OCI-LY7 (cell line): ENCODE measurements around the gene RAET1L. TPM values are rescaled to one million over a fixed set of nuclear protein-coding genes. Genes with fewer than 3 reads are reported as not detected.

Experiments
- BruUV-seq: library from RNA; stranded (reverse); fragments of 400-500 nt; replicated peaks from 2 replicates; lab custom pipeline; 2021; lab: Mats Ljungman, UMichigan
- CTCF ChIA-PET: fragments of 300-600 bp; sonication (Branson Sonifier 250); formaldehyde crosslinking; loops from one replicate; lab custom pipeline; 2022; ENCODE audit warnings: antibody characterized with exemption; ENCODE audit not compliant: unreplicated experiment; lab: Charles Lee
- POLR2A ChIA-PET: fragments of 300-600 bp; sonication (Branson Sonifier 250); formaldehyde crosslinking; loops from one replicate; lab custom pipeline; 2022; ENCODE audit warnings: antibody characterized with exemption; lab: Charles Lee
- DNase-seq: peaks from one replicate; pipeline ENCODE4 v3.0.0-alpha.2; 2015; ENCODE audit warnings: low spot score
- H2AFZ ChIP-seq: fragments of 200-600 bp; sonication (generic), shearing (Covaris generic); 2 replicates; pipeline ENCODE4 v1.6.1; 2014; ENCODE audit warnings: mild to moderate bottlenecking, antibody characterized with exemption, low read length, moderate library complexity
- H3K27ac ChIP-seq: fragments of 200-600 bp; sonication (generic); 2 replicates; pipeline ENCODE4 v1.5.1; 2014; ENCODE audit warnings: mixed run types, low read depth, mild to moderate bottlenecking, moderate library complexity, low read length, inconsistent platforms; ENCODE audit not compliant: poor library complexity, severe bottlenecking
- H3K36me3 ChIP-seq: fragments of 200-600 bp; sonication (generic); 2 replicates; pipeline ENCODE4 v1.6.1; 2014; ENCODE audit warnings: mild to moderate bottlenecking, antibody characterized with exemption, low read length, moderate library complexity, mixed read lengths; ENCODE audit not compliant: insufficient read depth
- H3K4me1 ChIP-seq: fragments of 200-600 bp; sonication (generic); 2 replicates; pipeline ENCODE4 v1.5.1; 2014; ENCODE audit warnings: mild to moderate bottlenecking, low read length; ENCODE audit not compliant: insufficient read depth, poor library complexity, severe bottlenecking
- H3K4me2 ChIP-seq: fragments of 200-600 bp; sonication (generic); 2 replicates; pipeline ENCODE4 v1.6.1; 2014; ENCODE audit warnings: mild to moderate bottlenecking, low read length
- H3K4me3 ChIP-seq: fragments of 200-600 bp; sonication (generic); 2 replicates; pipeline ENCODE4 v1.5.1; 2014; ENCODE audit warnings: mild to moderate bottlenecking, low read depth, low read length; ENCODE audit not compliant: poor library complexity, severe bottlenecking
- H3K79me2 ChIP-seq: fragments of 200-600 bp; sonication (generic); 2 replicates; pipeline ENCODE4 v1.6.1; 2016; ENCODE audit warnings: low read depth, mild to moderate bottlenecking, low read length, moderate library complexity, mixed read lengths; ENCODE audit not compliant: insufficient read depth
- H3K9me2 ChIP-seq: fragments of 200-600 bp; sonication (generic); 2 replicates; pipeline ENCODE4 v1.6.1; 2016; ENCODE audit warnings: mild to moderate bottlenecking, low read length, mixed read lengths; ENCODE audit not compliant: insufficient read depth
- H3K9me3 ChIP-seq: fragments of 200-600 bp; sonication (generic); 2 replicates; pipeline ENCODE4 v1.6.1; 2014; ENCODE audit warnings: mild to moderate bottlenecking, mixed run types, low read length, mixed read lengths
- H4K20me1 ChIP-seq: fragments of 200-600 bp; sonication (generic); 2 replicates; pipeline ENCODE4 v1.6.1; 2014; ENCODE audit warnings: mild to moderate bottlenecking, antibody characterized with exemption, low read length, moderate library complexity, mixed read lengths; ENCODE audit not compliant: insufficient read depth
- CTCF ChIP-seq: fragments of 200-600 bp; sonication (generic); conservative IDR thresholded peaks from 2 replicates; pipeline ENCODE4 v1.5.1; 2014; ENCODE audit warnings: mild to moderate bottlenecking, antibody characterized with exemption, low read length, moderate library complexity, mixed read lengths
- EZH2phosphoT487 ChIP-seq: fragments of 200-600 bp; sonication (generic); IDR thresholded peaks from 2 replicates; pipeline ENCODE4 v1.6.1; 2018; ENCODE audit warnings: low read depth, borderline replicate concordance, mild to moderate bottlenecking, mixed run types, antibody characterized with exemption, low read length, moderate library complexity, mixed read lengths
- intact Hi-C: fragments of 100-400 bp; cut with micrococcal nuclease; formaldehyde crosslinking; loops from one replicate; pipeline ENCODE4 v1.10.0; 2022; ENCODE audit not compliant: unreplicated experiment
- total RNA-seq, 2 experiments: library from RNA; depleted of rRNA in 1 of 2; stranded (reverse); fragments of >200 nt in 1 of 2; shearing (Covaris generic) in 1 of 2; gene quantifications; 2 replicates each; pipeline ENCODE4 v1.2.3, GENCODE V29; 2014 to 2022

Gene RAET1L
- total RNA-seq, 2 experiments from 2014 or later: not detected

GRCh38 chr6:150058986-150059385, 33.7 kb upstream of the RAET1L start:
- intact Hi-C loops: no loop called here
- H2AFZ ChIP-seq: no peak overlapping the region
- POLR2A ChIA-PET: interaction anchor here (0.7 kb wide), 2 partner anchors 121 to 782 kb away, joined by 3 to 5 read pairs; no protein-coding TSS in a partner anchor

GRCh38 chr6:150058231-150058792, 33.0 kb upstream of the RAET1L start:
- H2AFZ ChIP-seq: no peak overlapping the region
- no peak overlapping the region for H3K4me3 ChIP-seq
- no peak for DNase-seq
- no TSS peak for BruUV-seq
- H3K36me3 ChIP-seq: no peaks in the 10 kb centered on the region
- no peaks in the 10 kb centered on the region for H3K9me2 ChIP-seq
- CTCF ChIA-PET: no interaction called here
- TF ChIP-seq EZH2phosphoT487 (no peak), CTCF (no peak)
- no peak overlapping the region for H3K4me2 ChIP-seq
- POLR2A ChIA-PET: no interaction called here
- H3K79me2 ChIP-seq: no peaks in the 10 kb centered on the region
- no peaks in the 10 kb centered on the region for H3K9me3 ChIP-seq
- intact Hi-C loops: no loop called here
- H4K20me1 ChIP-seq: no peaks in the 10 kb centered on the region
- no peak overlapping the region for H3K27ac ChIP-seq
- H3K4me1 ChIP-seq: peaks cover 7% of the 10 kb centered on the region

More at GRCh38 chr6:150058986-150059385, 33.7 kb upstream of the RAET1L start:
- H3K79me2 ChIP-seq: no peaks in the 10 kb centered on the region
- no peaks in the 10 kb centered on the region for H3K9me2 ChIP-seq
- CTCF ChIA-PET: no interaction called here
- H4K20me1 ChIP-seq: no peaks in the 10 kb centered on the region
- H3K4me1 ChIP-seq: peaks cover 7% of the 10 kb centered on the region
- BruUV-seq: no TSS peak
- DNase-seq: no peak
- H3K4me3 ChIP-seq: no peak overlapping the region
- H3K4me2 ChIP-seq: no peak overlapping the region
- H3K27ac ChIP-seq: no peak overlapping the region
- TF ChIP-seq EZH2phosphoT487 (no peak), CTCF (no peak)
- no peaks in the 10 kb centered on the region for H3K9me3 ChIP-seq
- H3K36me3 ChIP-seq: no peaks in the 10 kb centered on the region

GRCh38 chr6:150057501-150057951, 32.2 kb upstream of the RAET1L start:
- CTCF ChIA-PET: no interaction called here
- H3K9me3 ChIP-seq: no peaks in the 10 kb centered on the region
- no peak overlapping the region for H3K27ac ChIP-seq
- intact Hi-C loops: no loop called here
- no peak overlapping the region for H3K4me2 ChIP-seq
- DNase-seq: no peak
- no peak overlapping the region for H2AFZ ChIP-seq
- BruUV-seq: no TSS peak
- H3K9me2 ChIP-seq: no peaks in the 10 kb centered on the region
- no peak overlapping the region for H3K4me3 ChIP-seq
- no peak for TF ChIP-seq CTCF
- no peak for TF ChIP-seq EZH2phosphoT487
- POLR2A ChIA-PET: no interaction called here
- peaks cover 7% of the 10 kb centered on the region for H3K4me1 ChIP-seq
- no peaks in the 10 kb centered on the region for H3K36me3 ChIP-seq
- H3K79me2 ChIP-seq: no peaks in the 10 kb centered on the region
- no peaks in the 10 kb centered on the region for H4K20me1 ChIP-seq
